Testis (tissue), 3 donors: ENCODE data around the gene MROH2B. TPM values are rescaled to one million over a fixed set of nuclear protein-coding genes. Genes with fewer than 3 reads are reported as not detected.

Source experiments
- DNase-seq: peaks from one replicate; pipeline ENCODE4 v3.0.0-alpha.2; 2019
- H3K27ac ChIP-seq, 2 donors: fragments of 200-600 bp; sonication (generic); one replicate each; pipeline ENCODE4 v1.5.1; 2019
- H3K27me3 ChIP-seq: fragments of 200-600 bp; sonication (generic); one replicate; pipeline ENCODE4 v1.5.1; 2019
- H3K36me3 ChIP-seq: fragments of 200-600 bp; sonication (generic); one replicate; pipeline ENCODE4 v1.5.1; 2017; ENCODE audit warnings: low read depth; ENCODE audit errors: missing control alignments
- H3K4me1 ChIP-seq: fragments of 200-600 bp; sonication (generic); one replicate; pipeline ENCODE4 v1.5.1; 2019
- H3K4me3 ChIP-seq, 2 donors: fragments of 200-600 bp; sonication (generic); one replicate each; pipeline ENCODE4 v1.5.1; 2017 to 2019
- H3K9me3 ChIP-seq: fragments of 200-600 bp; sonication (generic); one replicate; pipeline ENCODE4 v1.5.1; 2017
- CTCF ChIP-seq, 3 experiments: fragments of 450-650 bp in 2 of 3; fragments of 200-600 bp in 1 of 3; sonication (generic) in 1 of 3; IDR thresholded peaks; one replicate each; pipeline ENCODE4 v1.5.1; 2016 to 2019; ENCODE audit warnings: antibody characterized with exemption in 3 of 3, mild to moderate bottlenecking in 2 of 3, moderate library complexity in 1 of 3
- POLR2A ChIP-seq: fragments of 450-650 bp; IDR thresholded peaks from one replicate; pipeline ENCODE4 v1.6.1; 2017; ENCODE audit warnings: antibody characterized with exemption, mild to moderate bottlenecking, moderate library complexity
- WGBS, 2 donors: methylation state at CpG; one replicate each; pipeline ENCODE4 v1.1.5; 2018; 5-methylcytosine and 5-hydroxymethylcytosine counted together
- intact Hi-C: fragments of 100-400 bp; cut with DNase I; formaldehyde crosslinking; loops from one replicate; pipeline ENCODE4 v1.15.1; 2023; ENCODE audit warnings: low total_unique reads
- polyA plus RNA-seq: library from polyadenylated mRNA; stranded (reverse); fragments of 350-450 nt; fragmentation: Illumina TruSeq; extraction: RNeasy Lipid Tissue Mini Kit (QIAGEN cat#74804); gene quantifications from one replicate; pipeline ENCODE4 v1.2.3, GENCODE V29; 2014; ENCODE audit warnings: low read depth, low replicate concordance; ENCODE audit not compliant: insufficient read depth
- total RNA-seq, 2 donors: library from RNA; depleted of rRNA; stranded (reverse); fragments of >200 nt; gene quantifications; one replicate each; pipeline ENCODE4 v1.2.3, GENCODE V29; 2016

The MROH2B gene
- total and polyA plus RNA-seq, 3 donors from 2014 or later, result 31.3 to 171 (median 49.1) TPM

DNA sequence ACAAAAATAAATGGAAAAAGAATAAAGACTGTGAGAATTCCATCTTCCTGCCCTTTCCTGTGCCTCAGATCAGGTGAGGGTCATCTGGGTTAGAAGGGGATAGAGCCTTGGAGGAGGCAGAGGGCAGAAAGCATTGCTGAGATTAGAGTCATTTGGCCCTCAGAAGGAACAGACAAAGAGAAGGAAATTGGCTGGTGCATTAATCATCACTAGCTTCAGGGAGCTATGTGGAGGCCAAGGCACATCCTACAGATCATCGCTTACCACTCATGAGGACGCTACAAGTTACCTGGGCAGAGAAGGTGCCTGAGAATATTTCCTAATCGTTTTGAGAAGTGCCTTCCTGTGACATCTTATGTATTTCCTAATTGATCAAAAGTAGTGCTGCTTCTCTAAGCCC is 87.4 kb downstream of the MROH2B start:
- H3K9me3 ChIP-seq, result no peaks in the 10 kb centered on the region
- H3K27me3 ChIP-seq, result no peaks in the 10 kb centered on the region
- no peaks in the 10 kb centered on the region for H3K36me3 ChIP-seq
- no peak for DNase-seq
- no peak overlapping the region for H3K4me3 ChIP-seq
- no peaks in the 10 kb centered on the region for H3K4me1 ChIP-seq
- WGBS, 2 donors, result 76 to 89% methylated on average over 3 of the region's 3 CpGs
- no peak for TF ChIP-seq CTCF (IDR thresholded peaks at IDR 0.05)
- intact Hi-C loops, result no loop called here
- no peak overlapping the region for H3K27ac ChIP-seq

DNA sequence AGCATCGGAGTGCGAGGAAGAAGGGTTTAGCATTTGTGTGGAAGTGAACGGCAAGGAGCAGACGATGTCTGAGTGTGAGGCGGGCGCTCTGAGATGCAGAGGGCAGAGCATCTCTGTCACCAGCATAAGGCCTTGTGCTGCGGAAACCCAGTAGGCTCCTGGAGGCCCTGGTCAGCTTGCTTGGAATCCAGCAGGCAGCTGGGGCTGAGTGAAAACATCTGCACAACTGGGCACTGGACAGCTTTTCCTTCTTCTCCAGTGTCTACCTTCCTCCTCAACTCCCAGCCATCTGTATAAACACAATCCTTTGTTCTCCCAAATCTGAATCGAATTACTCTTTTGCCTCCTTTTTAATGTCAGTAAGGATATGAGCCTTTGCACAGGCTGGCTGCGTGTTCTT is 89.7 kb downstream of the MROH2B start:
- TF ChIP-seq CTCF (IDR thresholded peaks at IDR 0.05) (no peak), POLR2A (no peak)
- Histone ChIP-seq H3K4me3 (no peak overlapping the region), H3K9me3 (no peaks in the 10 kb centered on the region), H3K27ac (no peak overlapping the region), H3K4me1 (no peaks in the 10 kb centered on the region), H3K36me3 (no peaks in the 10 kb centered on the region), H3K27me3 (no peaks in the 10 kb centered on the region)
- 91 to 93% methylated on average over 9 of the region's 9 CpGs for WGBS, 2 donors
- DNase-seq, result no peak
- intact Hi-C loops, result no loop called here

- H3K9me3 ChIP-seq, result no peaks in the 10 kb centered on the region
These were observed 94.3 kb downstream of the MROH2B start for GRCh38 chr5:40976836-40977235.

DNA sequence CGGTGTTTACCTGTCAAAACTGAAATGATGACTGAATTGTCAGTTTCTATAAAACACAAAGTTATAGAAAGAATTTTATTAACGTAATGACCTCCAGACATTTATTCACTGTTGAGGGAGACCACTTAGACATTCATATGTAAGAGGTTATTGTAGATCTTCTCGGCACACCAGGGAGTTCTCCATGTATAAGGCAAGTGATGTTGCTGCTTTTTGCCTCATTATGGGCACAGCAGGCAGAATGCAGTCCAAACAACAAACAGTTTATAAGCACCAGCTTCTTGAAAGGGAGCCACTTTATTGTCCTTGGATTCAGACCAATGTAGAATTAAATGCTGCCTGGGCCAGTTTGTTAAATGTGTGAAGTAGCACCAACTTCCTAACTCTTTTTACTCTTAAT is 95.1 kb downstream of the MROH2B start:
- Histone ChIP-seq H3K27me3 (no peaks in the 10 kb centered on the region), H3K4me3 (no peak overlapping the region), H3K9me3 (no peaks in the 10 kb centered on the region), H3K4me1 (no peaks in the 10 kb centered on the region), H3K36me3 (no peaks in the 10 kb centered on the region), H3K27ac (no peak overlapping the region)
- no peak for TF ChIP-seq CTCF (IDR thresholded peaks at IDR 0.05)
- no peak for TF ChIP-seq POLR2A
- intact Hi-C loops, result no loop called here
- 82 to 92% methylated on average over 3 of the region's 3 CpGs for WGBS, 2 donors
- DNase-seq, result no peak

More at GRCh38 chr5:40976836-40977235, 94.3 kb downstream of the MROH2B start:
- intact Hi-C loops, result no loop called here
- WGBS, 2 donors, result 79 to 80% methylated on average over 3 of the region's 3 CpGs
- no peak for DNase-seq
- H3K4me3 ChIP-seq, result no peak overlapping the region
- no peaks in the 10 kb centered on the region for H3K36me3 ChIP-seq
- no peak overlapping the region for H3K27ac ChIP-seq
- TF ChIP-seq CTCF (IDR thresholded peaks at IDR 0.05) (no peak), POLR2A (no peak)
- no peaks in the 10 kb centered on the region for H3K4me1 ChIP-seq
- no peaks in the 10 kb centered on the region for H3K27me3 ChIP-seq

DNA sequence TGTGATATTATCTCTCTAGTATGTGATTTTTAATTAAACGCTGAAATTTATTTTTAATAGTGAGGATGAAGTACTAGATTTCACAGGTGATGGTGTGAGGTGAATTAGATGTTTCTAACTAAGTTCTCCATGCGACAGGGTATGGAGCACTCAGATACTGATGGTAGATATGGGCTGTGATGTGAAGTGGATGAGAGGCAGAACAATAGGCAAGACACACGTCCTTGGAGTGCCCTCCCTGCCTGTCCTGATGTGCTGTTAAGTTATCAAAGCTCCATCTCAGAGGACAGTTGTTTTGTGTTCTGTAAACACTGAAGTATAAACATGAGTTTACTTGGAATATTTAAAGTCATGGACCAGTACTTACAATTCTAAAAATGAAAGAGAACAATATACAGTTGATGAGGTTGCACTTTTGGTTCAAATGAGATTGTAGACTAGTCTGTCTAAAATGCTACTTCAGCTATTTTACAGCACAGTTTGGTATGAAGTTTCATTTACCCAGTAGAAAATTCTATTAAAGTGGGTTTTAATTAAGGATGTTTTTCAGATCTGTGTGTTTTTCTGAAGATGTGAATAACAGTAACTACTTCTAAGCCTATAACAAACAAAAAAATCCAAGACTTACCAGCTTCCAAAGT is 97.7 kb downstream of the MROH2B start:
- Histone ChIP-seq H3K27ac (no peak overlapping the region), H3K4me1 (no peaks in the 10 kb centered on the region), H3K27me3 (no peaks in the 10 kb centered on the region), H3K36me3 (no peaks in the 10 kb centered on the region), H3K9me3 (no peaks in the 10 kb centered on the region), H3K4me3 (no peak overlapping the region)
- 84 to 87% methylated on average over 3 of the region's 3 CpGs for WGBS, 2 donors
- TF ChIP-seq CTCF (IDR thresholded peaks at IDR 0.05), result no peak
- no peak for TF ChIP-seq POLR2A
- DNase-seq, result no peak
- intact Hi-C loops, result no loop called here
